SK-N-SH (cell line): ENCODE data around the gene PECR.

ENCODE experiments used
- CHD2 ChIP-seq: fragments of 150-350 bp; IDR thresholded peaks from 2 replicates; pipeline ENCODE4 v1.6.1; 2018; ENCODE audit warnings: low read length; ENCODE audit not compliant: partially characterized antibody
- CTCF ChIP-seq: fragments of 200-600 bp; sonication (generic); IDR thresholded peaks from 2 replicates; pipeline ENCODE4 v1.6.1; 2017; ENCODE audit warnings: antibody characterized with exemption, mild to moderate bottlenecking, moderate library complexity
- EP300 ChIP-seq, 2 experiments: IDR thresholded peaks; 2 replicates each; pipeline versions ENCODE4 v1.4.0 to v1.6.1; 2012; ENCODE audit warnings: borderline replicate concordance in 1 of 2, low read depth in 1 of 2, low read length in 1 of 2
- MAX ChIP-seq: IDR thresholded peaks from 2 replicates; pipeline ENCODE4 v1.4.0; 2012; ENCODE audit warnings: low read depth
- PBX3 ChIP-seq: IDR thresholded peaks from 2 replicates; pipeline ENCODE4; 2012
- RAD21 ChIP-seq: IDR thresholded peaks from 2 replicates; pipeline ENCODE4 v1.6.1; 2012; ENCODE audit warnings: mild to moderate bottlenecking, low read length
- RXRA ChIP-seq: IDR thresholded peaks from 2 replicates; pipeline ENCODE4 v1.4.0; 2012; ENCODE audit warnings: low read depth, mild to moderate bottlenecking, borderline replicate concordance
- SMC3 ChIP-seq: IDR thresholded peaks from 2 replicates; pipeline ENCODE4 v1.6.1; 2012; ENCODE audit warnings: low read depth, low read length, improper control_type of control experiment

GRCh38 chr2:216015722-216016464 lies 65.7 kb downstream of the PECR start:
- TF ChIP-seq CTCF (no peak), EP300 (IDR thresholded peaks at IDR 0.05; ENCODE audit: borderline replicate concordance in 1 of 2, low read depth in 1 of 2, low read length in 1 of 2) (no peak), MAX (no peak), SMC3 (no peak), CHD2 (no peak), RXRA (no peak), PBX3 (no peak), RAD21 (no peak)
